Ureter (tissue), 1 donor: ENCODE results near the gene KDM2A. TPM values are rescaled to one million over a fixed set of nuclear protein-coding genes. Genes with fewer than 3 reads are reported as not detected.

Experiments
- DNase-seq: peaks from one replicate; pipeline ENCODE4 v3.0.0-alpha.2; 2020; ENCODE audit warnings: low spot score
- total RNA-seq: library from RNA; stranded (reverse); gene quantifications from one replicate; pipeline ENCODE4 v1.2.4, GENCODE V29; 2023
- donor health status: DM: yes; HTN: yes; CAD: no.

The KDM2A gene
- total RNA-seq, 1 donor from 2014 or later = 106 TPM

GRCh38 chr11:67260885-67261639 is 142.0 kb downstream of the KDM2A start:
- DNase-seq = peak; percentile 59

- DNase-seq = no peak
Observed at GRCh38 chr11:67261640-67261945, 142.5 kb downstream of the KDM2A start.

GRCh38 chr11:67261946-67262681 is 143.1 kb downstream of the KDM2A start:
- DNase-seq = peak; percentile 43

GRCh38 chr11:67262731-67263675 is 143.9 kb downstream of the KDM2A start:
- peak; percentile 85 for DNase-seq

GRCh38 chr11:67264260-67264659 is 145.2 kb downstream of the KDM2A start:
- no peak for DNase-seq

- DNase-seq = peak; percentile 45
Observed at GRCh38 chr11:67264877-67265632, 146.0 kb downstream of the KDM2A start.

- DNase-seq = peak; percentile 81
Observed at GRCh38 chr11:67265633-67266448, 146.8 kb downstream of the KDM2A start.

- peak; percentile 51 for DNase-seq
Observed at GRCh38 chr11:67266449-67267187, 147.6 kb downstream of the KDM2A start, which contains the start of gene GRK2. GRK2 (plus strand) TSS chr11:67266473; CDS start chr11:67266700, 227 bp downstream.

GRCh38 chr11:67267188-67268080 is 148.4 kb downstream of the KDM2A start:
- peak; percentile 61 for DNase-seq

GRCh38 chr11:67268081-67268961 is 149.3 kb downstream of the KDM2A start:
- peak; percentile 47 for DNase-seq

- no peak for DNase-seq
Observed at GRCh38 chr11:67268962-67269268, 149.9 kb downstream of the KDM2A start.

GRCh38 chr11:67269401-67270255 is 150.6 kb downstream of the KDM2A start:
- peak; percentile 47 for DNase-seq

GRCh38 chr11:67270256-67271204 is 151.5 kb downstream of the KDM2A start:
- DNase-seq = no peak

- DNase-seq = no peak
Observed at GRCh38 chr11:67271205-67271540, 152.1 kb downstream of the KDM2A start.

GRCh38 chr11:67271541-67272284 is 152.7 kb downstream of the KDM2A start:
- no peak for DNase-seq
